Progenitor cell of endocrine pancreas (in vitro differentiated cells): ENCODE results near the gene CLEC16A. TPM values are rescaled to one million over a fixed set of nuclear protein-coding genes. Genes with fewer than 3 reads are reported as not detected.
A peak's percentile ranks its signal among the peaks of the same experiment; 100 is the strongest.

Experiments
- DNase-seq: peaks from one replicate; pipeline ENCODE4 v3.0.0; 2021; ENCODE audit warnings: low spot score; ENCODE audit not compliant: unreplicated experiment
- H3K27ac Mint-ChIP-seq: 2 replicates; pipeline ENCODE4 v1.8.0; 2021; ENCODE audit warnings: mild to moderate bottlenecking, moderate library complexity, mixed read lengths
- H3K27me3 Mint-ChIP-seq: 2 replicates; pipeline ENCODE4 v1.8.0; 2021; ENCODE audit warnings: mixed read lengths
- H3K36me3 Mint-ChIP-seq: 2 replicates; pipeline ENCODE4 v1.8.0; 2022; ENCODE audit warnings: mixed read lengths; ENCODE audit not compliant: insufficient read depth
- H3K4me1 Mint-ChIP-seq: 2 replicates; pipeline ENCODE4 v1.8.0; 2021; ENCODE audit warnings: low read depth, mixed read lengths
- H3K4me3 Mint-ChIP-seq: 2 replicates; pipeline ENCODE4 v1.8.0; 2021; ENCODE audit warnings: low read depth, mild to moderate bottlenecking, moderate library complexity, mixed read lengths
- H3K9me3 Mint-ChIP-seq: 2 replicates; pipeline ENCODE4 v1.8.0; 2021; ENCODE audit warnings: low read depth, mixed read lengths
- CTCF ChIP-seq: fragments of 200-600 bp; sonication (generic); IDR thresholded peaks from one replicate; pipeline ENCODE4 v1.5.0; 2021; ENCODE audit warnings: antibody characterized with exemption, mild to moderate bottlenecking; ENCODE audit not compliant: unreplicated experiment
- long read RNA-seq: library from polyadenylated mRNA; unstranded; transcript quantifications from one replicate; pipeline ENCODE4 v2.0.0, GENCODE V29; 2020
- total RNA-seq: library from RNA; stranded (reverse); gene quantifications from 2 replicates; pipeline ENCODE4 v1.2.1, GENCODE V29; 2021

CLEC16A gene
- 32.6 and 34.3 TPM in 2 replicates for total RNA-seq
- long read RNA-seq, partial matches to known transcripts, result 18 of 42 reads
- long read RNA-seq, other reads (novel, unspliced or antisense), result 22 of 42 reads

- no peaks in the 10 kb centered on the region for H3K27me3 Mint-ChIP-seq
- peaks cover 33% of the 10 kb centered on the region for H3K4me1 Mint-ChIP-seq
- H3K4me3 Mint-ChIP-seq, result peak within 1 kb of the TSS; percentile 86
- no peaks in the 10 kb centered on the region for H3K9me3 Mint-ChIP-seq
- H3K27ac Mint-ChIP-seq, result peak within 1 kb of the TSS; percentile 85
- DNase-seq, result peak; percentile 92
- peak; percentile 6 for TF ChIP-seq CTCF
- peaks cover 1% of the 10 kb centered on the region for H3K36me3 Mint-ChIP-seq
Observed at GRCh38 chr16:10944249-10945064, at the start of gene CLEC16A. CLEC16A (plus strand) TSS chr16:10944564; CDS start chr16:10944718, 154 bp downstream.

DNA sequence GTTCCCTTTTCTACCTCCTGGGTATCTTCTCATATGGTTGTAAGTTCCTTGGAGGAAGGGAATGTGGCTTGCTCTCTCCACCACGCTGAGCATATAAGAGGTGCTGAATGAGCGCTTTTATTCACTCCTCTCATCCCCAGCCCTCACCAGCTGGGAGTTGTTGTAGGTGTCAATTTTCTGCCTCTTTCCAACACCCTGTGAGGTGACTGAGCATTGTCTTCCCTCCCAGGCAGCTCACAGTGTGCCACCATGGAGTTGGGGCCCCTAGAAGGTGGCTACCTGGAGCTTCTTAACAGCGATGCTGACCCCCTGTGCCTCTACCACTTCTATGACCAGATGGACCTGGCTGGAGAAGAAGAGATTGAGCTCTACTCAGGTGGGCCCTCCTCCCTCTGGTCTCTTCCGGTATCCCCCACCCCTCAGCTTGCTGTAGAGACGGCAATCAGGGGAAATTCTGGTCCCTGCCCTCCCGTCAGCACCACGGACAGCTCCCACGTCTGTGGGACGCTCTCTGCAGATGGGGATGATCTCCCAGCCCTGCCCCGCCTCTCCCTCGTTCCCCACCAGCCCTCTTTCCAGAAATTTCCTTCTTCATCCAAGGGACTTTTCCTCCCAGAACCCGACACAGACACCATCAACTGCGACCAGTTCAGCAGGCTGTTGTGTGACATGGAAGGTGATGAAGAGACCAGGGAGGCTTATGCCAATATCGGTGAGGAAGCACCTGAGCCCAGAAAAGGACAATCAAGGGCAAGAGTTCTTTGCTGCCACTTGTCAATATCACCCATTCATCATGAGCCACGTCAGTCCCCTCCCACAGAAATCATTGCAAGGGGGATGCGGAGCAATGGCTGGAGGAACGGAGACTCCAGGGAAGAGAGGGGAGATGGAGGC, 49.1 kb upstream of the CLEC16A start:
- no peak for TF ChIP-seq CTCF
- Mint-ChIP-seq H3K4me1 (no peaks in the 10 kb centered on the region), H3K27ac (peak overlapping the region; percentile 12), H3K27me3 (peaks cover 46% of the 10 kb centered on the region), H3K9me3 (no peaks in the 10 kb centered on the region), H3K4me3 (no peak overlapping the region), H3K36me3 (no peaks in the 10 kb centered on the region)
- DNase-seq, result peak; percentile 39

DNA sequence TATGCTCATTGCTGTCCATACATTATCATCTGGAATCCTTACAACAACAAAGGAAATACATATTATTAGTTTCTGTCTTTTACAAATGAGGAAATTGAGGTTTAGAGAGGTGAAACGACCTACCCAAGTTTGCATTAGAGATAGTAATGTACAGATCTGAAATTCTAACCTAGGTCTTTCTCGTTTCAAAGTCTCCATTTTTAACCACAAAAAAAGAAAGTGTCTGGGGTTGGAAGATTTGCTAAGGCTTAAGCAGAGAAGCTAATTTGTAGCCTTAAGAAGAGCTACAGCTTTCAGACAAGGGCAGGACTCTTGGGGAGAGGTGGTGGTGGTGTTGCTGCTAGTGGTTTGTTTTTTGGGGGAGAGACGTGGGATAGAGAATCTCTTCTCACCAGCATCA, 48.2 kb upstream of the CLEC16A start:
- Mint-ChIP-seq H3K9me3 (no peaks in the 10 kb centered on the region), H3K4me3 (no peak overlapping the region), H3K36me3 (no peaks in the 10 kb centered on the region), H3K4me1 (no peaks in the 10 kb centered on the region), H3K27me3 (peaks cover 45% of the 10 kb centered on the region), H3K27ac (no peak overlapping the region)
- TF ChIP-seq CTCF, result no peak
- DNase-seq, result no peak

- Mint-ChIP-seq H3K4me3 (no peak overlapping the region), H3K4me1 (no peaks in the 10 kb centered on the region)
Observed at GRCh38 chr16:10896723-10897122, 47.6 kb upstream of the CLEC16A start.

More at GRCh38 chr16:10896723-10897122, 47.6 kb upstream of the CLEC16A start:
- no peak for DNase-seq
- no peaks in the 10 kb centered on the region for H3K36me3 Mint-ChIP-seq
- no peaks in the 10 kb centered on the region for H3K9me3 Mint-ChIP-seq
- no peak overlapping the region for H3K27ac Mint-ChIP-seq
- TF ChIP-seq CTCF, result no peak
- H3K27me3 Mint-ChIP-seq, result peaks cover 45% of the 10 kb centered on the region
